ENCODE measurements around the gene HBS1L. TPM values are rescaled to one million over a fixed set of nuclear protein-coding genes. Genes with fewer than 3 reads are reported as not detected.

Gene HBS1L
- total and polyA plus RNA-seq, 9 donors = 25.4 to 68.1 (median 55.9) TPM

DNA sequence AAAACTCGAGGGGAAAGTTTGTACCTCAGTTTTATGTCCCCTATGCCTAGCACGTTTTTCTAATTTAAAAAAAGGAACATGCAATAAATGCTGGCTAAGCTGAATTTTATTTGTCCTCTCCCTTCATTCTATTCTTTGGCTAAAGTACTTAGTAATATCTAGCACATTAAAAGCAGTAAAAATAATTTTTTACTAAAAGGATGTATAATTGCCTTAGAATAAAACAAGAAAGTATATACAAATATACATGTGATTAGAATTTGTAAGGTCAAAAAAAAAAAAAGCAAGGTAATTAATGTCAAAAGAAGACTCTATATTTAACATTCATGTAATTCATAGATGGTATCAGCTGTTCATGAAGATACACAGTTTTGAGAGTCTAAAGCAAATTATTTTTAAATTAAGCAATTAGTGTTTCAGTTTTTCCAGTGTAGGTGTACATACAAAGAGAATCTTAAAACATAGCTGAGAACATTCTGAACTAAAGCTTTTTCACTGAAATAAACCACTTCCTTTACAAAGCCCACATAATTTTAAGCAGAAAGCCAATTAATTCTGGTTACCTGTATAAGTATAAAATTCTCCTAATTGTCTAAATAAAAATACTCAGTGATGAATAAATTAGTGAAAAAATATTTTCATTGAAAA, 32.4 kb downstream of the HBS1L start:
- TF ChIP-seq, protein P1, sequence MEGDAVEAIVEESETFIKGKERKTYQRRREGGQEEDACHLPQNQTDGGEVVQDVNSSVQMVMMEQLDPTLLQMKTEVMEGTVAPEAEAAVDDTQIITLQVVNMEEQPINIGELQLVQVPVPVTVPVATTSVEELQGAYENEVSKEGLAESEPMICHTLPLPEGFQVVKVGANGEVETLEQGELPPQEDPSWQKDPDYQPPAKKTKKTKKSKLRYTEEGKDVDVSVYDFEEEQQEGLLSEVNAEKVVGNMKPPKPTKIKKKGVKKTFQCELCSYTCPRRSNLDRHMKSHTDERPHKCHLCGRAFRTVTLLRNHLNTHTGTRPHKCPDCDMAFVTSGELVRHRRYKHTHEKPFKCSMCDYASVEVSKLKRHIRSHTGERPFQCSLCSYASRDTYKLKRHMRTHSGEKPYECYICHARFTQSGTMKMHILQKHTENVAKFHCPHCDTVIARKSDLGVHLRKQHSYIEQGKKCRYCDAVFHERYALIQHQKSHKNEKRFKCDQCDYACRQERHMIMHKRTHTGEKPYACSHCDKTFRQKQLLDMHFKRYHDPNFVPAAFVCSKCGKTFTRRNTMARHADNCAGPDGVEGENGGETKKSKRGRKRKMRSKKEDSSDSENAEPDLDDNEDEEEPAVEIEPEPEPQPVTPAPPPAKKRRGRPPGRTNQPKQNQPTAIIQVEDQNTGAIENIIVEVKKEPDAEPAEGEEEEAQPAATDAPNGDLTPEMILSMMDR (IDR thresholded peaks at IDR 0.05) = no peak
- Histone ChIP-seq H3K9me3 (no peaks in the 10 kb centered on the region), H3K36me3 (no peaks in the 10 kb centered on the region), H3K27me3 (peaks cover 3% of the 10 kb centered on the region), H3K27ac (no peak overlapping the region), H3K4me3 (no peak overlapping the region), H3K4me1 (ENCODE audit: insufficient read depth) (no peaks in the 10 kb centered on the region)
- no peak for DNase-seq
- intact Hi-C loops (cut with DNase I) = no loop called here
- 80 to 88% (median 86%) methylated on average over 2 of the region's 2 CpGs for WGBS, 3 donors

DNA sequence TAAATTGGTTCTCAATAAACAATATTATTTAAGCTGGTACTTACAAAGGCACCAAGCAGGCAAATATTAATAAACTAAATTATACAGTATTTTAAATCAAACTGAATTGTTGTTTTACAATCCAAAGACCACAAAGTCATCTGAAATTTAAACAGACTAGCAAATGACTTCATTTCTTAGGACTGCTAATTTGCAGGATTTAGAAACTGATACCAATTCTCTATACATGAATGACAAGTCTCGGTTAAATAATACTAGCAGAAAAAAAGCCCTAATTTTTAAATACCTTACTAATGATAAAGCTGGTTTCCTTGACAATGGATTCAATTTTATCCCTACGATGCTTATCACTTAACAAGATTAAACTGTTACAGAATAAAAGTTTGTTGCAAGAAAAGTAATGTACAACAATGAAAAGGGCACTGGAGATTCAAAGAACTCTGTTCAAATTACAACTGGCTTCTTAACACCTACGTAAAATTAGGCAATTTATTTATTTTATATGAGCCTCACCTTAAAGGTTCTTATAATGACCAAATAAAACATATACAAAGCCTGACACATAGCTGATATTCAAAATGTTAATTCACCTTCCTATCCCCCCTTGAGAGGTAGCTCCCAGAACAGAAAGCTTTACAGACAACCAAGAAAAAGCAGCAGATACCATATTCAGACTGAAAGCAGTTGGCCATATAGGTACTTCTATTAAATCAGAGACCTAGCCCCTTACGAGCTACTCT, 33.1 kb downstream of the HBS1L start:
- no peak overlapping the region for H3K27ac ChIP-seq
- no peak for DNase-seq
- peaks cover 3% of the 10 kb centered on the region for H3K27me3 ChIP-seq
- no peak overlapping the region for H3K4me3 ChIP-seq
- intact Hi-C loops (cut with DNase I) = no loop called here
- TF ChIP-seq EP300 (IDR thresholded peaks at IDR 0.05) (no peak), POLR2A (IDR thresholded peaks at IDR 0.05) (no peak)
- TF ChIP-seq, protein P1 (IDR thresholded peaks at IDR 0.05) = no peak
- H3K36me3 ChIP-seq = no peaks in the 10 kb centered on the region
- H3K4me1 ChIP-seq (ENCODE audit: insufficient read depth) = no peaks in the 10 kb centered on the region
- 70 to 88% (median 81%) methylated on average over 4 of the region's 4 CpGs for WGBS, 3 donors
- H3K9me3 ChIP-seq = no peaks in the 10 kb centered on the region

DNA sequence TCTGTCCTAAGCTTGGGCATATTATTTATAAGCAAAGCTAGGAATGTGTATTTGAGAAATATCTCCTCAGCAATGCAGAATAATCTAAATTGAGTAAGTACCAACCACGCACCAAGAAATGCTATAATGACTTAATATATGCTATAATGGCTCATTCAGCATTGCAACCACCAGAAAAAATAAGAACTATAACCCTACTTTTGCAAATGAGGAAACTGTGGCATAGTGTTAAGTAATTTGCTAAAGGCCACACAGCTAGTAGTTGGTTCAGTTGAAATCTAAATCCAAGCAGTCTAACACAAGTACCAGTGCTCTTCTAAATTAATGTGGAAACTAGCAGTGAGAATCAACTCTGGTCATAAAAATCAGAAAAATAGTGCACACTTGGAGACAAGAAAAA, 35.7 kb downstream of the HBS1L start:
- Histone ChIP-seq H3K27ac (no peak overlapping the region), H3K4me3 (no peak overlapping the region), H3K27me3 (peaks cover 3% of the 10 kb centered on the region), H3K4me1 (ENCODE audit: insufficient read depth) (no peaks in the 10 kb centered on the region), H3K9me3 (no peaks in the 10 kb centered on the region), H3K36me3 (no peaks in the 10 kb centered on the region)
- no peak for DNase-seq
- intact Hi-C loops (cut with DNase I) = no loop called here
- WGBS, 3 donors = 92 to 97% (median 96%) methylated on average over 1 of the region's 1 CpG
- TF ChIP-seq POLR2A (IDR thresholded peaks at IDR 0.05) (no peak), EP300 (IDR thresholded peaks at IDR 0.05) (no peak)
- TF ChIP-seq, protein P1 (IDR thresholded peaks at IDR 0.05) = no peak

DNA sequence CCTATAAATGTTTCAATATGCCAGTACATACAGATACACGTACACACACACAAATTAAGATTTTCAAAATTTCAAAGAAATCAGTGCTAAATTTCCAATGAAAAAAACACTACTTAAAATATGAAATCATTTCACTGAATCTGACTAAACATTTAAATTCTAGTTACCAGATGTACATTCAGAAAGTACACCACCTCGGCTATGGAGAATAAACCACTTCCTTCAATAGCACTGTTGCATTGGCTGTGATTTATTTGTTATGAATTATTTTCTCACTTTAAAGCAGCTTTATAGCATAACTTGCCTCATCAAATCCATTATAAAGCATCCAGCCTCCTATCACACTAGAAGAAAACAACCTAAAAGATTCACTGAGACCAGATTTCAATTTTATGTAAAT, 36.6 kb downstream of the HBS1L start:
- TF ChIP-seq, protein P1 (IDR thresholded peaks at IDR 0.05) = no peak
- no peak for TF ChIP-seq EP300 (IDR thresholded peaks at IDR 0.05)
- no peak for TF ChIP-seq POLR2A (IDR thresholded peaks at IDR 0.05)
- no peak for DNase-seq
- no peak overlapping the region for H3K27ac ChIP-seq
- peaks cover 3% of the 10 kb centered on the region for H3K27me3 ChIP-seq
- H3K4me1 ChIP-seq (ENCODE audit: insufficient read depth) = no peaks in the 10 kb centered on the region
- intact Hi-C loops (cut with DNase I) = no loop called here
- no peaks in the 10 kb centered on the region for H3K9me3 ChIP-seq
- H3K36me3 ChIP-seq = no peaks in the 10 kb centered on the region
- H3K4me3 ChIP-seq = no peak overlapping the region
- WGBS, 3 donors = 94% methylated on average over 2 of the region's 2 CpGs

Measured in ovary (tissue), 9 donors.